ENCODE results near the gene LGR6. TPM values are rescaled to one million over a fixed set of nuclear protein-coding genes. Genes with fewer than 3 reads are reported as not detected.

Gene LGR6
- polyA plus RNA-seq, 1 donor from 2014 or later: not detected

DNA sequence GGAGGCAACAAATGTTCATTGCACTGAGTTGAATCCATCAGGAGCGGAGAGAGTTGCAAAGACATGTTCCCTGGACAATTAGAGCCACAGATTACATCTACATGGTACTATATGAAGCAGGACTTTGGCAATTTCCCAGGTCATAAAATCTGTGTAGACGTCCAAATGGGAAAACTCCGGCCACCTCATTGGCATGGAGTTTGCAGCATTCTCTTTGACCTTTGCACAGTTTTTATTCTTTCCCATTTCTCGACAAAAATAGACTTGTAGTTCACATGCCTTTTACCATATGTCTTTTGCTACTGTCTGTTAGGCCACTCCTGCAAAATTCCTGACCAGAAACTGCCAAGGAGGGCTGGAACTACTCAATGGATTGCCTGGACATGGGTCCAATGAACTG is 100.0 kb downstream of the LGR6 start:
- TF ChIP-seq SMC3 (conservative IDR thresholded peaks at IDR 0.05; ENCODE audit: poor library complexity) (no peak), MXI1 (conservative IDR thresholded peaks at IDR 0.05; ENCODE audit: poor library complexity, severe bottlenecking) (no peak), EP300 (conservative IDR thresholded peaks at IDR 0.05; ENCODE audit: poor library complexity, severe bottlenecking) (no peak), EZH2 (IDR thresholded peaks at IDR 0.05; ENCODE audit: borderline replicate concordance, insufficient read depth, low read length, poor library complexity, severe bottlenecking) (no peak), RAD21 (conservative IDR thresholded peaks at IDR 0.05) (no peak), TAF1 (IDR thresholded peaks at IDR 0.05; ENCODE audit: low read depth) (no peak), POLR2AphosphoS5 (IDR thresholded peaks at IDR 0.05) (no peak)
- TF ChIP-seq, protein P1, sequence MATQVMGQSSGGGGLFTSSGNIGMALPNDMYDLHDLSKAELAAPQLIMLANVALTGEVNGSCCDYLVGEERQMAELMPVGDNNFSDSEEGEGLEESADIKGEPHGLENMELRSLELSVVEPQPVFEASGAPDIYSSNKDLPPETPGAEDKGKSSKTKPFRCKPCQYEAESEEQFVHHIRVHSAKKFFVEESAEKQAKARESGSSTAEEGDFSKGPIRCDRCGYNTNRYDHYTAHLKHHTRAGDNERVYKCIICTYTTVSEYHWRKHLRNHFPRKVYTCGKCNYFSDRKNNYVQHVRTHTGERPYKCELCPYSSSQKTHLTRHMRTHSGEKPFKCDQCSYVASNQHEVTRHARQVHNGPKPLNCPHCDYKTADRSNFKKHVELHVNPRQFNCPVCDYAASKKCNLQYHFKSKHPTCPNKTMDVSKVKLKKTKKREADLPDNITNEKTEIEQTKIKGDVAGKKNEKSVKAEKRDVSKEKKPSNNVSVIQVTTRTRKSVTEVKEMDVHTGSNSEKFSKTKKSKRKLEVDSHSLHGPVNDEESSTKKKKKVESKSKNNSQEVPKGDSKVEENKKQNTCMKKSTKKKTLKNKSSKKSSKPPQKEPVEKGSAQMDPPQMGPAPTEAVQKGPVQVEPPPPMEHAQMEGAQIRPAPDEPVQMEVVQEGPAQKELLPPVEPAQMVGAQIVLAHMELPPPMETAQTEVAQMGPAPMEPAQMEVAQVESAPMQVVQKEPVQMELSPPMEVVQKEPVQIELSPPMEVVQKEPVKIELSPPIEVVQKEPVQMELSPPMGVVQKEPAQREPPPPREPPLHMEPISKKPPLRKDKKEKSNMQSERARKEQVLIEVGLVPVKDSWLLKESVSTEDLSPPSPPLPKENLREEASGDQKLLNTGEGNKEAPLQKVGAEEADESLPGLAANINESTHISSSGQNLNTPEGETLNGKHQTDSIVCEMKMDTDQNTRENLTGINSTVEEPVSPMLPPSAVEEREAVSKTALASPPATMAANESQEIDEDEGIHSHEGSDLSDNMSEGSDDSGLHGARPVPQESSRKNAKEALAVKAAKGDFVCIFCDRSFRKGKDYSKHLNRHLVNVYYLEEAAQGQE (IDR thresholded peaks at IDR 0.05; ENCODE audit: borderline replicate concordance): no peak
- TF ChIP-seq, protein P2, sequence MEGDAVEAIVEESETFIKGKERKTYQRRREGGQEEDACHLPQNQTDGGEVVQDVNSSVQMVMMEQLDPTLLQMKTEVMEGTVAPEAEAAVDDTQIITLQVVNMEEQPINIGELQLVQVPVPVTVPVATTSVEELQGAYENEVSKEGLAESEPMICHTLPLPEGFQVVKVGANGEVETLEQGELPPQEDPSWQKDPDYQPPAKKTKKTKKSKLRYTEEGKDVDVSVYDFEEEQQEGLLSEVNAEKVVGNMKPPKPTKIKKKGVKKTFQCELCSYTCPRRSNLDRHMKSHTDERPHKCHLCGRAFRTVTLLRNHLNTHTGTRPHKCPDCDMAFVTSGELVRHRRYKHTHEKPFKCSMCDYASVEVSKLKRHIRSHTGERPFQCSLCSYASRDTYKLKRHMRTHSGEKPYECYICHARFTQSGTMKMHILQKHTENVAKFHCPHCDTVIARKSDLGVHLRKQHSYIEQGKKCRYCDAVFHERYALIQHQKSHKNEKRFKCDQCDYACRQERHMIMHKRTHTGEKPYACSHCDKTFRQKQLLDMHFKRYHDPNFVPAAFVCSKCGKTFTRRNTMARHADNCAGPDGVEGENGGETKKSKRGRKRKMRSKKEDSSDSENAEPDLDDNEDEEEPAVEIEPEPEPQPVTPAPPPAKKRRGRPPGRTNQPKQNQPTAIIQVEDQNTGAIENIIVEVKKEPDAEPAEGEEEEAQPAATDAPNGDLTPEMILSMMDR (IDR thresholded peaks at IDR 0.05; ENCODE audit: poor library complexity, severe bottlenecking): no peak
- Histone ChIP-seq H3K9me2 (ENCODE audit: insufficient read depth, low read length) (no peaks in the 10 kb centered on the region), H3K9ac (ENCODE audit: low read length) (no peak overlapping the region), H3F3A (ENCODE audit: insufficient read depth, low read length, poor library complexity, severe bottlenecking) (no peaks in the 10 kb centered on the region), H2AFZ (ENCODE audit: low read depth, low read length) (no peak overlapping the region), H3K4me3 (ENCODE audit: low read length) (no peak overlapping the region), H3K36me3 (ENCODE audit: insufficient read depth, low read length) (no peaks in the 10 kb centered on the region), H3K27me3 (ENCODE audit: insufficient read depth, low read depth, low read length) (no peaks in the 10 kb centered on the region), H4K20me1 (ENCODE audit: insufficient read depth) (no peaks in the 10 kb centered on the region), H3K27ac (ENCODE audit: low read length) (no peak overlapping the region), H3K9me3 (ENCODE audit: low read length) (no peaks in the 10 kb centered on the region), H3K79me2 (replicated peaks; ENCODE audit: insufficient read depth, low read length) (no peaks in the 10 kb centered on the region), H3K4me2 (ENCODE audit: low read length) (no peak overlapping the region)

DNA sequence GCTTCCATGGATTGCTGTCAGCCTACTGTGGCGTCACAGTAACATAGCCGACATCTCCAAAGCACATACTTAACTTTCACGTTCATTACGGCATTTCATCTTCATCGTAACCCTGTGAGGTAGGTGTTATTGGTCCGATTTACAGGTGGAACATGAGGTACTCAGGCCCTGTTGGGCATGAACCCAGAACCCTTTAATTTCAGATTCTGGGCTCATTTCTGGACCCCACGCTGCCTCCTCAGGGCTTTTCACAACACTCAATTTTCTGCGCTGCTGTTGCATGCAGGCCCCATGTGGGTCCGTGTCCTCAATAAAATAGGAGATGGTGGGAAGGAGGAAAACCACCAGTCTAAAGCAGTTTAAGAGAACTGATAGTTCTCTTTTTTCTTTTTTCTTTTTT is 108.6 kb downstream of the LGR6 start:
- Histone ChIP-seq H3K4me2 (ENCODE audit: low read length) (no peak overlapping the region), H3K79me2 (replicated peaks; ENCODE audit: insufficient read depth, low read length) (no peaks in the 10 kb centered on the region), H3K9me3 (ENCODE audit: low read length) (no peaks in the 10 kb centered on the region), H3K27me3 (ENCODE audit: insufficient read depth, low read depth, low read length) (no peaks in the 10 kb centered on the region), H3K27ac (ENCODE audit: low read length) (no peak overlapping the region), H2AFZ (ENCODE audit: low read depth, low read length) (no peak overlapping the region), H3F3A (ENCODE audit: insufficient read depth, low read length, poor library complexity, severe bottlenecking) (no peaks in the 10 kb centered on the region), H3K4me3 (ENCODE audit: low read length) (no peak overlapping the region), H4K20me1 (ENCODE audit: insufficient read depth) (no peaks in the 10 kb centered on the region), H3K9ac (ENCODE audit: low read length) (no peak overlapping the region), H3K36me3 (ENCODE audit: insufficient read depth, low read length) (no peaks in the 10 kb centered on the region), H3K9me2 (ENCODE audit: insufficient read depth, low read length) (no peaks in the 10 kb centered on the region)
- TF ChIP-seq EP300 (conservative IDR thresholded peaks at IDR 0.05; ENCODE audit: poor library complexity, severe bottlenecking): no peak
- no peak for TF ChIP-seq POLR2AphosphoS5 (IDR thresholded peaks at IDR 0.05)
- no peak for TF ChIP-seq SMC3 (conservative IDR thresholded peaks at IDR 0.05; ENCODE audit: poor library complexity)
- TF ChIP-seq, protein P2 (IDR thresholded peaks at IDR 0.05; ENCODE audit: poor library complexity, severe bottlenecking): no peak
- no peak for TF ChIP-seq EZH2 (IDR thresholded peaks at IDR 0.05; ENCODE audit: borderline replicate concordance, insufficient read depth, low read length, poor library complexity, severe bottlenecking)
